Measurements from ENCODE around the gene MED8. TPM values are rescaled to one million over a fixed set of nuclear protein-coding genes. Genes with fewer than 3 reads are reported as not detected.

Gene MED8
- total and polyA plus RNA-seq, 2 of the 8 experiments (the other 6 are each of a cell fraction or from before 2014, with no cell fraction given), result 7.0 to 20.6 TPM

DNA sequence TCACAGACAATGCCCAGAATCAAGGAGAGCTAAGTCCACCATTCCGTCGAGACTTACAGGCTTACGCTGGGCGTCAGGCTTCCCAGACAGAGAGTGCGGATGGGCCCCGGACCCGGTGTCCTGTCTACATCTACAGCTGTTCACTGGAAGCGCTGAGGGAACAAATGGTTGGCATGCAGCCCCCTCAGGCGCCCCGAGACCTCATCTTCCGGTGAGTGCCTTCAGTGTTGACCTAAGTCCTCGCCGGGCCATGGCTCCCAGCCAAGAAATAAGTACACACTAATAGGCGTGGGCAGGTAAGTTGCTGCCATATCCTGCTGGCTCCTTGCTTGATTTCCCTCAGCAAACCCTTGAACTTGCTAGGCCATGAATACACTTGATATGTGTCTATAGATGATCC lies 37.9 kb upstream of the MED8 start:
- Histone ChIP-seq H4K5ac (ENCODE audit: insufficient read length, low read depth, low read length) (no peak overlapping the region), H3K23me2 (ENCODE audit: low read depth, low read length) (peaks cover 2% of the 10 kb centered on the region; the same call in 1 of the 2 replicates), H3K4ac (replicated peaks; ENCODE audit: insufficient read length, low read depth, low read length) (no peak overlapping the region), H3K27me3 (replicated peaks in 1 of 4; ENCODE audit: control insufficient read depth in 3 of 4, extremely low read depth in 1 of 4, insufficient read depth in 3 of 4, low read length in 3 of 4) (no peaks in the 10 kb centered on the region), H4K91ac (replicated peaks; ENCODE audit: insufficient read length, low read length) (no peak overlapping the region), H2BK120ac (replicated peaks; ENCODE audit: low read depth, low read length) (no peak overlapping the region), H3K4me3 (ENCODE audit: extremely low read depth in 1 of 4, insufficient read depth in 2 of 4, low read depth in 3 of 4, low read length in 4 of 4) (no peak overlapping the region), H2BK12ac (ENCODE audit: low read depth, low read length) (no peak overlapping the region), H3K36me3 (ENCODE audit: control insufficient read depth in 2 of 4, insufficient read depth in 4 of 4, low read length in 3 of 4) (peaks cover 0 to 50% (median 28%) of the 10 kb centered on the region in 4 experiments), H2BK5ac (ENCODE audit: low read depth, low read length) (no peak overlapping the region), H3K23ac (ENCODE audit: insufficient read length) (no peak overlapping the region), H3K4me2 (ENCODE audit: insufficient read depth in 1 of 2, low read depth in 2 of 2, low read length in 2 of 2) (no peak overlapping the region), H3K79me2 (ENCODE audit: control insufficient read depth in 1 of 2, insufficient read depth in 2 of 2, low read length in 2 of 2) (no peaks in the 10 kb centered on the region), H2AK5ac (ENCODE audit: low read depth, low read length) (no peak overlapping the region), H3K79me1 (ENCODE audit: low read depth, low read length) (no peaks in the 10 kb centered on the region), H4K20me1 (replicated peaks in 1 of 2; ENCODE audit: control insufficient read depth in 1 of 2, insufficient read depth in 2 of 2, low read length in 2 of 2) (no peaks in the 10 kb centered on the region), H3K14ac (ENCODE audit: insufficient read length) (no peak overlapping the region), H4K8ac (ENCODE audit: extremely low read depth, insufficient read depth, low read length) (no peak overlapping the region), H3K9ac (replicated peaks in 1 of 4; ENCODE audit: extremely low read depth in 1 of 4, low read depth in 3 of 4, low read length in 3 of 4) (no peak overlapping the region), H3K56ac (replicated peaks; ENCODE audit: insufficient read length, low read depth, low read length) (no peak overlapping the region), H2BK20ac (ENCODE audit: low read length) (no peak overlapping the region), H2AFZ (ENCODE audit: low read length) (no peak overlapping the region), H3K4me1 (replicated peaks in 1 of 4; ENCODE audit: control insufficient read depth in 3 of 4, insufficient read depth in 4 of 4, low read length in 3 of 4) (peaks cover 0 to 4% (median 2%) of the 10 kb centered on the region in 4 experiments; a peak in 4 of 7 replicates), H2BK15ac (ENCODE audit: low read length) (no peak overlapping the region), H3K9me3 (ENCODE audit: insufficient read depth in 2 of 2, low read depth in 1 of 2, low read length in 1 of 2) (no peaks in the 10 kb centered on the region), H3K27ac (ENCODE audit: low read depth, low read length) (no peak overlapping the region), H3K18ac (ENCODE audit: extremely low read depth, low read length) (no peak overlapping the region)
- no peak for DNase-seq (ENCODE audit: low read depth in 1 of 2, low spot score in 2 of 2)
- no peak for FAIRE-seq
- POLR2A ChIA-PET (ENCODE audit: partially characterized antibody), result interaction anchor here (0.6 to 1.4 kb wide), 4 partner anchors 13 to 432 kb away, joined by 3 to 6 read pairs (median 3); no protein-coding TSS in a partner anchor
- CTCF ChIA-PET (ENCODE audit: partially characterized antibody), result interaction anchor here (0.6 to 1.6 kb wide), 4 partner anchors 10 to 200 kb away, joined by 3 to 5 read pairs (median 3); no protein-coding TSS in a partner anchor
- 95% methylated on average over 14 of the region's 14 CpGs; no CpG with 5 or more reads in 1 of the 2 experiments for WGBS, 2 experiments (ENCODE audit: extremely low coverage in 1 of 2, insufficient coverage in 1 of 2, insufficient read length in 1 of 2, insufficient replicate concordance in 2 of 2, low coverage in 1 of 2, low lambda C conversion rate in 2 of 2, missing lambda C conversion rate in 1 of 2)
- TF ChIP-seq YY1 (IDR thresholded peaks at IDR 0.05; ENCODE audit: low read depth, low read length), result no peak
- no peak for TF ChIP-seq KDM1A (IDR thresholded peaks at IDR 0.05; ENCODE audit: borderline replicate concordance, low read length)
- TF ChIP-seq, protein P1, sequence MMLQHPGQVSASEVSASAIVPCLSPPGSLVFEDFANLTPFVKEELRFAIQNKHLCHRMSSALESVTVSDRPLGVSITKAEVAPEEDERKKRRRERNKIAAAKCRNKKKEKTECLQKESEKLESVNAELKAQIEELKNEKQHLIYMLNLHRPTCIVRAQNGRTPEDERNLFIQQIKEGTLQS (IDR thresholded peaks at IDR 0.05; ENCODE audit: insufficient read depth, low read depth, low read length), result no peak
- TF ChIP-seq SIN3A (conservative IDR thresholded peaks at IDR 0.05 in 1 of 2, IDR thresholded peaks at IDR 0.05 in 1 of 2; ENCODE audit: low read depth in 1 of 2, low read length in 2 of 2), result no peak
- TF ChIP-seq TBP (IDR thresholded peaks at IDR 0.05; ENCODE audit: low read depth, low read length), result no peak
- no peak for TF ChIP-seq RAD21 (IDR thresholded peaks at IDR 0.05 in 1 of 2, conservative IDR thresholded peaks at IDR 0.05 in 1 of 2; ENCODE audit: low read depth in 2 of 2, low read length in 2 of 2)
- no peak for TF ChIP-seq SP4 (IDR thresholded peaks at IDR 0.05; ENCODE audit: low read length)
- no peak for TF ChIP-seq HDAC6 (IDR thresholded peaks at IDR 0.05; ENCODE audit: low read depth, low read length)

Measured in H1 (cell line).